Fibroblast of skin of right biceps (primary cell): ENCODE data around the gene VWA8.
A peak's percentile ranks its signal among the peaks of the same experiment; 100 is the strongest.
"Not testable (repeated sequence)": the region's sequence is repeated elsewhere in the genome, so short reads cannot be mapped to it uniquely, and the experiment has no call there.

Experiments used
- DNase-seq: peaks from one replicate; pipeline ENCODE4 v3.0.0-alpha.2; 2013

VWA8 gene

DNA sequence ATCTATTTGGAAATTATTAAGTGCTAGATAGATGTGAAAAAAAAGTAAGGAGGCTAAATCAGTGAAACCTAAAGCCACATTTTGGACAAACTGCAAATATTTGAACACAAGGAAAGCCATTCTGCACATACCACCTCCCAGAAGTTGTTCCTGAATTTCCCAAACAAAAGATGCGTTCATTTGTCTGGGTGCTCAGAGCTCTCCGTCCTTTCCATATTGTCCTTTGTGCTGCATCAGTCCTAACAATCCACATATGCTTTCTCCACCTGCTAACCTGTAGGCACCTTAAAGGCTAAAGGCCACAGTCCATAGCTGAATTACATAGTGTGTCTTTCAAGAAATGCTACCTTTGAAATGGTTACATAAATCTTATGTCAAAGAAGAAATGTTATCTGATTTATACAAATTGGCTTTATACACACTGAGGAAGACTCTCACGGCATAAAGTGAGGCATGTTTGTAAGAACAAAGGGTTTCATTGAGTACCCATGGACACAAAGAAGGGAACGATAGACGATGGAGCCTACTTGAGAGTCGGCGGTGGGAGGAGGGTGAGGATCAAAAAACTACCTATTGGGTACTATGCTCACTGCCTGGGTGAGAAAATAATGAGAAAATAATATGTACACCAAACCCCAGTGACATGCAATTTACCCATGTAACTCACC lies 321.5 kb downstream of the VWA8 start:
- DNase-seq = no peak

DNA sequence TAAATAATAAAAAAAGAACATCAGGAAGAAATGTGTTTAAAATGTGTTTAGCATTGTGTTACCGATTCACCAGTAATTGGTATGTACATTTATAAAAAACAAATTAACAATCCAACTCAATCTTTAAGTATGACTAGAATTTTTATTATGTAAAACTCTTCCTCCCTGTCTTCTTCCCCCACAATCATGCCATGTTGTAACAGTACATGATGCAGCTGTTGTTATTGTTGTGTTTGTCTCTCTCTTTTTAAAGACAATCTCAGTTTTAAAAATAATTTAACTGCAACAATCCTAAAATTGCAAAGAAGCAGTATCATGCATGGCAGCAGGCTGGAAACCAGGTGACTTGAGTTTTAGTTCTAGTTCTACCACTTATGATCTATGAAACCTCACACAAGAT lies 323.3 kb downstream of the VWA8 start:
- no peak for DNase-seq

DNA sequence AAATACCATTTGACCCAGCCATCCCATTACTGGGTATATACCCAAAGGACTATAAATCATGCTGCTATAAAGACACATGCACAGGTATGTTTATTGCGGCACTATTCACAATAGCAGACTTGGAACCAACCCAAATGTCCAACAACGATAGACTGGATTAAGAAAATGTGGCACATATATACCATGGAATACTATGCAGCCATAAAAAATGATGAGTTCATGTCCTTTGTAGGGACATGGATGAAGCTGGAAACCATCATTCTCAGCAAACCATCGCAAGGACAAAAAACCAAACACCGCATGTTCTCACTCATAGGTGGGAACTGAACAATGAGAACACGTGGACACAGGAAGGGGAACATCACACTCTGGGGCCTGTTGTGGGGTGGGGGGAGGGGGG lies 323.9 kb downstream of the VWA8 start:
- not testable (repeated sequence) for DNase-seq

DNA sequence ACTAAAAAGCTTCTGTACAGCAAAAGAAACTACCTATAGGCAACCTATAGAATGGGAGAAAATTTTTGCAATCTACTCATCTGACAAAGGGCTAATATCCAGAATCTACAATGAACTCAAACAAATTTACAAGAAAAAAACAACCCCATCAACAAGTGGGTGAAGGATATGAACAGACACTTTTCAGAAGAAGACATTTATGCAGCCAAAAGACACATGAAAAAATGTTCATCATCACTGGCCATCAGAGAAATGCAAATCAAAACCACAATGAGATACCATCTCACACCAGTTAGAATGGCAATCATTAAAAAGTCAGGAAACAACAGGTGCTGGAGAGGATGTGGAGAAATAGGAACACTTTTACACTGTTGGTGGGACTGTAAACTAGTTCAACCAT lies 324.3 kb downstream of the VWA8 start:
- DNase-seq = not testable (repeated sequence)

DNA sequence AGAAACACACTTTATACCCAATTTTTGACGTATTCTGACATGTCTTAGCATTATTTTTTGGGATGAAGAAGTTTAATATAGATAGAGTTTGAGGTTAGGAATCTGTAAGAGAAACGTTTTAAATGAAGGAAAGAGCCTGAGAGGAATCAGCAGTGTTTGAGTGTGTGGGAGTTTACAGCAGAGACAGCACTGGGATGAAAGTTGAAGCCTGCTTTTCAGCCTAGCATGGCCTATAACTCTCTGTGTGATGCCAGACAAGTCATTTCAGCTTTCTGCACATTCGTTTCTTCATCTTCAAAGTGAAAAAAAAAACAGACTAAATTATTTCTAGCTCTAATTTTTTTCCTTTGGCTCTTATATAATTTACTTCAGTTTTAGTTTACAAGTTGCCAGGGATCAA lies 326.5 kb downstream of the VWA8 start:
- no peak for DNase-seq

DNA sequence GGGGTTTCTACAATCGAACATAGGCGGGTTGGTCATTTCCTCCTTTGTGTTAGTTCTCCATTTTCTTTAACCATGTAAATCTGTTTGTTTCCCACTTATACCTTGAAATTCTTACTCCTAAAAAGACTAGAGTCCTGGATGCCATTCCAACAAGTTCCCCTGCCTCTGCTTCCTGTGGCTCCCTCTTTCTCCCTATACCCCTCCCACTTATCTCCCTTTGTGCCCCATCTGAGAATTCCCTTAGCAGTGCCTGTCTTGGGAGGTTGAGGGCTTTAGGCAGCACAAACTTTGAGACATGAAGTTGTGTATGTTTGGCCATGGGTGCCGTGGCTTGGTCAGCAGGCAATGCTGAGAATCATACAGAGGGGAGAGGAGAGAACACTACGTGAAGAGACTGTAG lies 327.1 kb downstream of the VWA8 start:
- DNase-seq = no peak

DNA sequence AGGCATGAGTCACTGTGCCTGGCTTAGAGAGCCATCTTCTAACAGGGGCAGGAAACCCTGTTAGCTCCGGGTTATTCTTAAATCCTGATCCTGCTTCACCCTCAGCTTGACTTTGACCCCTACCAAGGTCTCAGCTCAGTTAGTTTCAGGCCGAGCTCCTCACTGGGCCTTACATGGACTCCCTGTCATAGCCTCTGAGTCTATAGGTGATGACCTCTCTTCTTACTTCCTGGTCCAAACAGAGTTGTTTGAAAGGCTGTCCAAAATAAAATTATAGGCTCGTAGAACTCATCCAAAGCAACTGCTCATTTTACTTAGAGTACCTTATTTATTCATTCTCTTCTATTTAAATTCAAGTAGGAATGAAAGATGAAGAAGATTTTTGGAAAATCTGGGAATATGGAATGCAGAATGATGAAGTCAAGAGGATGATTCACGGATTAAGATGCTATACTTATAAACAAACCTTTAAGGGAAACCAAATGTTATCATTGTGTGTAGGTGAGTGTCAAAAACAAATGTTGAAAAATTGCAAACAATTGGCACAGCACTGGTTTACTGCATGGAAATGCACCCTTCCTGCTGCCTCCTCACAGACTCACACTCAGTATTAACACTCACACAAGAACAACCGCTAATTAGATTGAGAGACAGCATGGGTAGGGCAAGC lies 329.5 kb downstream of the VWA8 start:
- DNase-seq = peak; percentile 16

DNA sequence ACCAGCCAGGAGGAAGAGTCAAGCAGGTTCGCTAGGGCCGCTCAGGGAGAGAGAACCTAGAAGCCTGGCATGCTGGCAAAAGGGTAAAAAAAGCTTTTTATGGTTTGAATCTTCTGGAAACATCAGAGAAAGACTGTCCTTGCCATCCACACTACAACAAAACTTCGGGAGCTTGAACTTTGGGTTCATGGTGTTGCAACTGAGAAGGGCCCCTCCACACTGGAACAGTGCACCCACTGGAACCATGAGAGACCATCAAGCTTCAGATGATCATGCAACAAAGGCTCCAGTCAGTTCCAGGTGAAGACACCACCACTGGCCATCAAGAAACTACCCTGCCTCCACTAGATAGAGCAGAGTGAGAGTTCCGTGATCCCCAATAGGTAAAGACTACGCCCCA lies 333.5 kb downstream of the VWA8 start:
- no peak for DNase-seq

DNA sequence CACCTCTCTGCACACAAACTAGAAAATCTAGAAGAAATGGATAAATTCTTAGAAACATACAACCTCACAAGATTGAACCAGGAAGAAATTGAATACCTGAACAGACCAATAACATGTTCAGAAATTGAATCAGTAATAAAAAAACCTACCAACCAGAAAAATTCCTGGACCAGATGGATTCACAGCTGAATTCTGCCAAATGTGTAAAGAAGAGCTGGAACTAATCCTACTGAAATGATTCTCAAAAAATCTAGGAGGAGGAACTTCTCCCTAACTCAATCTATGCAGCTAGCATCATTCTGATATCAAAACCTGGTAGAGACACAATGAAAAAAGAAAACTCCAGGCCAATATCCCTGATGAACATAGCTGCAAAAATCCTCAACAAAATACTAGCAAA lies 336.9 kb downstream of the VWA8 start:
- DNase-seq = no peak

DNA sequence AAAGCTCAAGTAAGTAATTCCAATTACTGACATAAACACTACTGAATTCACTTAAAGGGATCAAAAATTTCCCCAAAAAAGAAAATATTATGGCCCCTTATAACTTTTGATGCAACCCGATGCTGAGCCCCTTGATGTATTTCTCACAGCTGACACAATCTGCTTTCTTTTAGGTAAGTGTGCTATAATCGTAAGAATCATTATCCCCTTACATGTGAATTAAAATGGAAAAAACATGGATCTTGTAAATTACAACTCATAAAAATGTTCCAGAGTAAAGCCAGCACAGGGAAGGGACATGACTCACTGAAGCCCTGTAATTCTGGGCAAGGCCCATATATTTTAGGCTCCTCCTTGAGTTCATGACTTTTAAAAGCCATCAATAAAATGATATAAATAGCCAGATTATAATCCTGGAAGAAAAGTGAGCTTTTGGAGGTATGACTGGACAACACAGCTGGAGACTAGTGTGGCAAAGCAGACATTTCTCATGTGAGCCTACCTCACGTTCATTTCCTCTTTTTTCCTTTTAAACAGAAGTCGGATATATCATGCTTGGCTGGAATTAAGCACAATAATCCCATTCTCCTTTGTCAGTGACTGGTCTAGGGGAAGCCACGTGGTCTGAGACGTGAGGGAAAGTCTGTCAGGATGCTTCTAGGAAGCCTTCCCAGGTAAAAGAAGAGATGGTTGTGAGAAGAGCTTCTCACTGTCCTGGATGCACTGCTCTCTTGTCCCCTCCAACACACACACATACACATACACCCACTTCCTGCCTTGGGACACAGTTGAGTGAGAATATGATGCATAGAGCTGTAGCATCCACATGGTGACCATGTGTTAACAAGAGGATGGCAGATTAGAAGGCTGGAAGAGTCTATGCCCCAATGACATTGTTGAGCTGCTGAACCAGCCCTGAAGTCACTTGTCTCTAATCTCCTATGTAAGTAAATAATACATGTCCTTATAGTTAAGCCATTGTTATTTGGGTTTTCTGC lies 338.2 kb downstream of the VWA8 start:
- peak; percentile 67 for DNase-seq

DNA sequence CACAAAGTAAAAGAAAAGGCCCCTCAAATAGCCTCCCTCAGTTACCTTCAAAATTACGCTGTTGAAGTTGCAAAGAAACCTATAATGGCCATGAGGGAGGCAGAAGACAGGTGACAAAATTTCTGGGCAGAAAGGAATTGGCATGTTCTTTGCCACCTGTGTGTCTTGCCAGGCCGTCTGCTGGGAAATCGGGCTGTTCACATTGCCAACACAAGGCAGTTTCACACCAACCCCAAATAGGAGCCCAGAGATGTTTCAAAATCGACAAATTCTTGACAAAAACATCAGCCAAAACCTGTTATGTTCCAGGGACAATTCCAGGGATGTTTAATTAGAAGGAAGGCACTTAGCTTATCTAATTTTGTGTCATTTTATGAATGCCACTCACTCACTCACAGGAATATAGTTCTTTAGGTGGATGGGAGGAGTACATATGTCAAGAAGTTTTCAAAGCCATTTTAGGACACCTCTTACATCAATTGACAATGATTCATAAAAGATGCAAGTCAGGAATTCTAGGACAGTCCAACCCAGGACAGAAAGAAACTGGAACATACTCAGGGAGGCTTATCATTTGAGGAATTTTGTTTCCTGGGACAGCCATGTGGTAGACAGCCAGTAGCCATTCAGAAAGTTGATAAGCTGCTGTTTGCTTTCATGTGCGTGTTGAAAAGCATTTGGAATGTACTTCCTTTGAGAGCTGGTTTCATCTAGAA lies 339.0 kb downstream of the VWA8 start:
- DNase-seq = peak; percentile 52

DNA sequence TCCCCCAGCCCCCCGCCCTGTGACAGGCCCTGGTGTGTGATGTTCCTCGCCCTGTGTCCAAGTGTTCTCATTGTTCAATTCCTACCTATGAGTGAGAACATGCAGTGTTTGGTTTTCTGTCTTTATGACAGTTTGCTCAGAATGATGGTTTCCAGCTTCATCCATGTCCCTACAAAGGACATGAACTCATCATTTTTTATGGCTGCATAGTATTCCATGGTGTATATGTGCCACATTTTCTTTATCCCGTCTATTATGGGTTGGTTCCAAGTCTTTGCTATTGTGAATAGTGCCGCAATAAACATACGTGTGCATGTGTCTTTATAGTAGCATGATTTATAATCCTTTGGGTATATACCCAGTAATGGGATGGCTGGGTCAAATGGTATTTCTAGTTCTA lies 343.3 kb downstream of the VWA8 start:
- not testable (repeated sequence) for DNase-seq

DNA sequence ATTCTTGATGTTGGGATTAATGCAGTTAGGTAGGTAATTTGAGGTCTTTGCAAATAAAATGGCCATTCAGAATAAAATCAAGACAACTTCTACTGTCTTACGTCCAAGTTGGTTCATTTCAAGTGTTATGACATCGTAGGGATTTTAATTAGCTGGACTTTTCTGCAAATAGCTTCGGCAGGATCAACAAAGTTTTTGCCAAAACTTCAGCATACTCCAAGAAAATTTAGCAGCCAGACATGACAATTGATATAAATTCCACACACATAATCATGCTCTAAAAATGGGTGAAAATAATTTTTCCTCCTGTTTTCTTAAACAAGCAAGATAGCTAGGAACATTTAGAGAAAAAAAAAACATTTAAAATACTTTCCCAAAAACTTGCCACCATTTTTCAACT lies 344.8 kb downstream of the VWA8 start:
- DNase-seq = no peak

DNA sequence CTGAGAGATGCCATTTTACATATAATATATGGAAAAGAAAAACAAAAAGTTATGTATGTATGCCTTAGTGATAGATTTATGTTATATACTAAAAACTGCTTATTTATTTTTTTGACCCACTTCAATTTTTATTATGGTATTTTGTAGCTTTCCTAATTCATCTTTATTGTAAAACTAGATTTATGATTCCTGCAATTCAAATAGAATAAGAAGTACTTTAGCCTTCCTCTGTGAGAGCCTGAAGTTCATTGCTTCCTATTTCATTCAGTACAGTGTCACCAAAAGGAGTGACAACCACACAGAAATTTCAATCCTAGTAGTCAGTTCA lies 345.4 kb downstream of the VWA8 start:
- DNase-seq = no peak

DNA sequence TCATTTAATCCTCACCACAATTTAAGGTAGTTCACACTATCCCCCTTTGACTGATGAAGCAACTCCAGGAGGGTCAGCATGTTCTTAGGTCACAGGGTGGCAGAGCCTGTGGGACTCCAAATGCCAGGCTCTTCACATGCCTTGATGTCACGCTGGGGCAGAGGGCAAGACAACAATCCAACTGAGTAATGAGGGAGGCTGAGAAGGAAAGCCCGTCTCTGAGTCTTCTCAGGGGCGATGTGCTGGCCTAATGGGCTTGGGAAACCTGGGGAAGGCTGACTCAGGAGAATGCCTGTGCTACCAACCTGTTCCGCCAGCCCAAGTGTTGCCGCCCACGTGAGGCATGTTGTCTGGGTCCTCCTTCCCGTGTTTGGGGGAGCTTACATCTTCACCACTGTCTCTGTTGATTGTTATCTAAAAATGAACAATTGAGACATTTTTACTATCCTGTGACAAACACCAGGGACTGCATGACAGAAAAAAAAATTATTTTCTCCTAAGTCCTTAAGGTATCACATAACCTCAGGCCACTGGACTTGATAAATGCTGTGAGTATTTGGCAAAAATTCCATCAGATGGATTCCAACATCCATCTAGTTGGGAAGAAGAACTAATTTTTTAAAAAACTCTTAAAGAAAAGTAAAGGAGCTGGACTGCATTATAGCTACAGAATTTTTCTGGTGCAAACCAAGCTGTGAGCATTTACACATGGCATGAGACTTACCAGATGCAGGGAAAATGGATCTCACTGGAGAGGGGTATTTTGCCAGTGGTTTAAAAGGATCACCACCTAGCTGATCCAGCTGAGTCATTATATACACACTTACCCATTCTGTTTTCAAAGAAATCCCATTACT lies 346.0 kb downstream of the VWA8 start:
- DNase-seq = peak; percentile 16

DNA sequence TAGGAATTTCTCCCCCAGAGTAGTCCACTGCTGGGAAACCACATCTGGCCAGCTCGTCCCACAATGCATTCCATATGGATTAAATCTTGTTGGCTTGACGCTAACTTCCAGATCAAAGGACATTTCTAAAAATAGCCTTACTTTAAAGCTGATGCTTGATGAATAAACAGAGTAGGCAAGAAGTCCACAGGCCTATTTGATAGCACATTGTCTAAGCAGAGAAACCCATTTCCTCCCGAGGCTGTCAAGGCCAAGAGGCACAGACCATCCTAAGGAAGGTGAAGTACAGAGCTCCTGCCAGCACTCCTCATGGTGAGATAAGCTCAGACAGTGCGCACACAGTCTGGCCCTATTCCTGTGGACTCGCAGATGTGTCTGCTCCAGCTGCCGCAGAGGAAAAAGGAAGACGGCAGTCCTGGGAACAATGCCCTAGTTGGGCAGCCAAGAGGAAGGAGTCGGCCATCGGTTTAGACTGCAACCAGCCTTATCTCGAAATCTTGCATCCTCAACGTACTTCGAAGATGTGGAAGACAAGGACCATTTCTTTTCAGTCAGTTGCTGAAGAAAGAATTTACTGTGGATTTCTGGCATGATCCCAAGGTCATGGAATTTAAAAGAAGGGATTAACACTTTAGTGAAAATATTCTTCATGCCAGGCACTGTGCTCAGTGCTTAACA lies 346.8 kb downstream of the VWA8 start:
- peak; percentile 90 for DNase-seq

DNA sequence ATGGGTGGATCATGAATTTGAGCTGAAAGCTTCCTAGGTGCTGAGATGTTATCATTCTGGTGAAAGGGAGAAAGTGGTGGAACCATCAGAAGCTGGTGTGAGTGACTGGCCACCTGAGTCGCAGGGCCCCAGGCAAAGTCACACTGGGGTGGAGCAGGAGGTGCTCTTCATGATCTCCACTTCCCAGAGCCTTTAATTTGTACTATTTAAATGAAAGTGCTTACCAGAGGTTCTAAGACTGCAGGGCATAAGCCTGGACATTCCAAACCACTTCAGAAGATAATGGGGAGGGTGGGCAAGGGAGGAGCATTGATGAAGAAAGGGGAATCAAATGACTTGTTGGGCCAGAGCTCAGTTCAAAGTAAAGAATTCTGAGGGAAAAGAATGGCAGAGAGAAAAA lies 347.4 kb downstream of the VWA8 start:
- DNase-seq = no peak

DNA sequence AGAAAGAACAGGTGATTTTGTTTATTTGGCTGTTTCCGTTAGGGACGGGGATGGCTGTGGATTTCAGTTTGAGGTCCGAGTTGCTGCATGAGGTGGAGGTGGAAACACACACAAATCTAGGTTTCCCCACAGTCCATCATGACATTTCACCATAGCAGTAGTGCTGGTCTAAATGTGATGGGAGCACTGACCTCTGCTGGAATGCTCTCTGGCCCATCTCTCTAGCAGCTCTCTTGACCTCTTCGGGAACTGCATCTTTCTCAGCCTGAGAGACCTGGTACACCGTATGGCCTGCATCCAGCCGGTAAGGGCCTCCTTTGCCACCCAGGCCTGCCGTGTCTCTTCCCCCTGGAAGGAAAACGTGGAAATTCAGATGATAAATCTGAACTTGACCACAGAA lies 349.5 kb downstream of the VWA8 start:
- no peak for DNase-seq

DNA sequence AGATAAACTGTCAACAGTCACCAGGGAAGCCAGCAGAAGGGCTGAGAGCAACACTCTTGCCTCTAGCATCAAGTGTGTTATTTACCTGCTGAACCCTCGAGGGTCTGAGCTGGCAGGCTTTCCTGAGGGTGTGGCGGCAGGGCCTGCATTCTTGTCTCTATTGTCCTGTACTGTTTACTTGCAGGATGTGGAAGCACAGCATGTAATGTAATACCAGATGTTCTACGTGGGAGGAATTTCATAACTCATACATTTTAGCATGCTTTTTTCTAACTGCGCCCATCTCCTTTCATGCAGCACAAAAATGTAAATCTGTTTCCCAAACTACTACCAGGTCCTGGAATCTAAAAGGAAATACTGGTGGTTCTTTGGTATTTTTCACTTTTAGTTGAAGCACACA lies 350.5 kb downstream of the VWA8 start:
- DNase-seq = peak; percentile 84

DNA sequence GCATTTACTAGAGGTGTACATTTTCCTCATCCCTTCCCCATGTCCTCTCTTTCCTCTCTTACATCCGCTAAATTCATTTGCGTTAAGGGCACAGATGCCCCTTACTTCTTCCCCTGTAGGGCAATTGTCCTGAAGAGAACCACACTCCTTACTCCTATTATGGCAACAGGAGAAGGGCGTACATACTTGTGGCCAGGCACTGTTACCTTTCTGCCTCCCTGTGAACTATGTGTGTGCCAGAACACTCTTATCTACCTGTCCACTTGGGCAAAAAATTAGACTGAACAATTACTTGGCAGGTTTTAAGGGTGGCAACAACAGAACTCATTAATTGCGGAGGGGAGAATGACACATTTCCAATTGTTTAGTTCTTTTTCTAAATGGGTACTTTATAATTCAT lies 351.1 kb downstream of the VWA8 start:
- no peak for DNase-seq

DNA sequence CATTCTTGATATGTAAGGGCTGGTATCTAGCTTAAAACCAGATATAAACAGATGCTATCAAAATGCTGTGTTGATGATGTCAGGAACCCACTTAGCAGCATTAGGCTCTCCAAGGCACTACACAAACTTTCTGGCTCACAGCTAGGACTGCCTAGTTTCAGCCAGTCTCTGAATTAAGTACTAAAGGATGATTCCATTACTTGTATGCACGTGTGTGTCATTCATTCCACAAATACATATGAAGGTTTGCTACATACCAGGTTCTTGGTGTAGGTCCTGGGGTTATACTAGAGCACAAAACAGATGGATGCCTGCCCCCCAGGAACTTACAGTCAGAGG lies 352.1 kb downstream of the VWA8 start:
- DNase-seq = peak; percentile 42
